ENCODE results near the gene C1orf159. TPM values are rescaled to one million over a fixed set of nuclear protein-coding genes. Genes with fewer than 3 reads are reported as not detected.
"Not testable (repeated sequence)": the region's sequence is repeated elsewhere in the genome, so short reads cannot be mapped to it uniquely, and the experiment has no call there.

The C1orf159 gene
- total and polyA plus RNA-seq, 4 donors: 9.5 to 19.2 (median 13.3) TPM

DNA sequence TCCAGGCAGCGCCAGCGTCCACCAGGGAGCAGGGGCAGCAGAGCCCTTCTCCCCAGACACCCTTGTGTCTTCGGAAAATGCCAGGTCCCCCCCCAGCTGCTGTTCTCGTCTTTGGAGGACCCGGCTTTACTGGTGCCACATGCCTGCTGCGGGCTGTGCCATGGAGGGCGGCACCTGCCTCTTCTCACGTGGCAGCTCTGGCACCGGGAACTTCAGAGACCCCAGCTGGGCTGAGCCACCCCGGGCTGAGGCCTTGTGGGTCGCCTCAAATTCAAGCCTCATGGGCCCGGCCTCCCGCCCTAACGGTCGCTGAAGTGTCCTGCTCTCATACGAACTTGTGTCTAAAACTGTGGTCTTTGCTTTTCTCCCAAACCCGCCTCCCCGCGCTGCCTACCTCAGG, 27.0 kb upstream of the C1orf159 start:
- Histone ChIP-seq H3K9ac (ENCODE audit: insufficient read depth in 1 of 2, low read length in 2 of 2) (no peak overlapping the region), H3K4me1 (ENCODE audit: control insufficient read depth in 5 of 5, insufficient read depth in 5 of 5, low read length in 5 of 5) (no peaks in the 10 kb centered on the region), H3K27ac (ENCODE audit: low read depth in 1 of 2, low read length in 1 of 2) (no peak overlapping the region), H3K9me3 (ENCODE audit: control insufficient read depth in 4 of 4, insufficient read depth in 3 of 4, low read length in 3 of 4) (no peaks in the 10 kb centered on the region), H3K36me3 (ENCODE audit: control insufficient read depth in 4 of 4, insufficient read depth in 4 of 4, low read length in 4 of 4) (no peaks in the 10 kb centered on the region), H3K4me3 (no peak overlapping the region), H3K27me3 (ENCODE audit: control insufficient read depth in 3 of 3, insufficient read depth in 3 of 3, low read length in 2 of 3) (peaks cover 2 to 6% (median 3%) of the 10 kb centered on the region in 3 donors)
- DNase-seq: no peak
- no peak for ATAC-seq (ENCODE audit: insufficient read depth, low FRiP score)
- TF ChIP-seq, protein P1, sequence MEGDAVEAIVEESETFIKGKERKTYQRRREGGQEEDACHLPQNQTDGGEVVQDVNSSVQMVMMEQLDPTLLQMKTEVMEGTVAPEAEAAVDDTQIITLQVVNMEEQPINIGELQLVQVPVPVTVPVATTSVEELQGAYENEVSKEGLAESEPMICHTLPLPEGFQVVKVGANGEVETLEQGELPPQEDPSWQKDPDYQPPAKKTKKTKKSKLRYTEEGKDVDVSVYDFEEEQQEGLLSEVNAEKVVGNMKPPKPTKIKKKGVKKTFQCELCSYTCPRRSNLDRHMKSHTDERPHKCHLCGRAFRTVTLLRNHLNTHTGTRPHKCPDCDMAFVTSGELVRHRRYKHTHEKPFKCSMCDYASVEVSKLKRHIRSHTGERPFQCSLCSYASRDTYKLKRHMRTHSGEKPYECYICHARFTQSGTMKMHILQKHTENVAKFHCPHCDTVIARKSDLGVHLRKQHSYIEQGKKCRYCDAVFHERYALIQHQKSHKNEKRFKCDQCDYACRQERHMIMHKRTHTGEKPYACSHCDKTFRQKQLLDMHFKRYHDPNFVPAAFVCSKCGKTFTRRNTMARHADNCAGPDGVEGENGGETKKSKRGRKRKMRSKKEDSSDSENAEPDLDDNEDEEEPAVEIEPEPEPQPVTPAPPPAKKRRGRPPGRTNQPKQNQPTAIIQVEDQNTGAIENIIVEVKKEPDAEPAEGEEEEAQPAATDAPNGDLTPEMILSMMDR (IDR thresholded peaks at IDR 0.05; ENCODE audit: control extremely low read depth, extremely low read depth): no peak
- WGBS, 2 donors: 86 to 87% methylated on average over 19 of the region's 19 CpGs

DNA sequence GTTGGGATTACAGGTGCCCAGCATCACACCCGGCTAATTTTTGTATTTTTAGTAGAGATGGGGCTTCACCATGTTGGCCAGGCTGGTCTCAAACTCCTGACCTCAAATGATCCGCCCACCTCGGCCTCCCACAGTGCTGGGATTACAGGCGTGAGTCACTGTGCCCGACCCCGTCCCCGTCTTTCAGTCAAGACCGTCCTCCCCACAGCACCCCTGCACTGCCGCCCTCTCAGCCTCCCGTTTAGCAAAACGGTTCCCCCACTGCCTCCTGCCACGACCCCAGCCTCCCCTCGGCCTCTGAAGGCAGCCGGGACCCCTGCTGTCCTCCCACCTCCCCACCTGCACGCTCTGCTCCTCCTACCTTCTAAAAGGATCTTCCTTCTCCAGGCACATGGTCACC, 26.5 kb upstream of the C1orf159 start:
- not testable (repeated sequence) for H3K27me3 ChIP-seq (ENCODE audit: control insufficient read depth in 3 of 3, insufficient read depth in 3 of 3, low read length in 2 of 3); H3K9me3 ChIP-seq (ENCODE audit: control insufficient read depth in 4 of 4, insufficient read depth in 3 of 4, low read length in 3 of 4); H3K4me1 ChIP-seq (ENCODE audit: control insufficient read depth in 5 of 5, insufficient read depth in 5 of 5, low read length in 5 of 5); H3K36me3 ChIP-seq (ENCODE audit: control insufficient read depth in 4 of 4, insufficient read depth in 4 of 4, low read length in 4 of 4); H3K9ac ChIP-seq (ENCODE audit: insufficient read depth in 1 of 2, low read length in 2 of 2); ATAC-seq (ENCODE audit: insufficient read depth, low FRiP score); DNase-seq; H3K4me3 ChIP-seq; H3K27ac ChIP-seq (ENCODE audit: low read depth in 1 of 2, low read length in 1 of 2)
- WGBS, 2 donors: 72% methylated on average over 15 of the region's 15 CpGs

DNA sequence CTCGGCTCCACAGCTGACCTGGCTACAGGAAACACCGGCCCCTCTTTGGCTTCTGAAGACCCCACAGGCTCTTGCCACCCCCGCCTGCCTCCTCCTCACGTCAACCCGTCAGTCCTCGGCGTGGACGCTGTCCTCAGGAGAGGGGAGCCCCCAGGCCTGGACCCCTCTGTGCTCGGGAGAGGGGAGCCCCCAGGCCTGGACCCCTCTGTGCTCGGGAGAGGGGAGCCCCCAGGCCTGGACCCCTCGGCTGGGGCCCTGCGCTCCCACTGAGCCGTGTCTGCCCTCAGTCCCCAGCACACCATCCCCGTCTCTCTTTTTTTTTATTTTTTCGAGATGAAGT, 26.0 kb upstream of the C1orf159 start:
- Histone ChIP-seq H3K36me3 (ENCODE audit: control insufficient read depth in 4 of 4, insufficient read depth in 4 of 4, low read length in 4 of 4) (no peaks in the 10 kb centered on the region), H3K4me1 (ENCODE audit: control insufficient read depth in 5 of 5, insufficient read depth in 5 of 5, low read length in 5 of 5) (no peaks in the 10 kb centered on the region), H3K27me3 (ENCODE audit: control insufficient read depth in 3 of 3, insufficient read depth in 3 of 3, low read length in 2 of 3) (peaks cover 2 to 6% (median 3%) of the 10 kb centered on the region in 3 donors), H3K9me3 (ENCODE audit: control insufficient read depth in 4 of 4, insufficient read depth in 3 of 4, low read length in 3 of 4) (no peaks in the 10 kb centered on the region), H3K4me3 (no peak overlapping the region), H3K9ac (ENCODE audit: insufficient read depth in 1 of 2, low read length in 2 of 2) (no peak overlapping the region), H3K27ac (ENCODE audit: low read depth in 1 of 2, low read length in 1 of 2) (no peak overlapping the region)
- 72 to 81% methylated on average over 15 of the region's 15 CpGs for WGBS, 2 donors
- TF ChIP-seq, protein P1 (IDR thresholded peaks at IDR 0.05; ENCODE audit: control extremely low read depth, extremely low read depth): no peak
- ATAC-seq (ENCODE audit: insufficient read depth, low FRiP score): no peak
- DNase-seq: no peak

DNA sequence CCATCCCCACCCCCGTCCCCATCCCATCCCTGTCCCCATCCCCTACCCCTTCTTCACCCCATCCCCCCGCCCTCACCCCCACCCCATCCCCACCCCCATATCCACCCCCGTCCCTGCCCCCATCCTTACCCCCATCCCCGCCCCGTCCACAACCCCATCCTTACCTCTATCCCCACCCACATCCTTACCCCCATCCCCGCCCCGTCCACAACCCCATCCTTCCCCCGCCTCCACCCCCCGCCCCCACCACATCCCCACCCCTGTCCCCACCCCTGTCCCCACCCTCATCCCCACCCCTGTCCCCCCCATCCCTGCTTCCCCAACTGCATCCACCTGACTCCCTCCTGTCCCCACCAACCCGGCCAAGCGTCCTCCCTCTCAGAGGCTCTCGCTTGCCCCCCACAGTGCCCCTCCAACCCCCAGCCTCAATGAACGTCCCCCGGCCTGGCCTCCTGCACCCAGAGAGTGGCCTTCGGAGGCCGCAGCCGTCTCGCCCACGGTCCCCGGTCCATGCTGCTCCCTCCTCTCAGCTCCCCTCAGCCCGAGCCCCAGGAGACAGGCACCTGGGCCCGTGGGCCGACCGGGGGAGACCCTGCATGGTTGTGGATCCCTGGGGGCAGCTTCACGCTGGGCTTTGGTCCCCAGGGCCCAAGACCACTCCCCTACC, 25.5 kb upstream of the C1orf159 start:
- Histone ChIP-seq H3K4me1 (ENCODE audit: control insufficient read depth in 5 of 5, insufficient read depth in 5 of 5, low read length in 5 of 5) (peaks cover 0 to 4% (median 0%) of the 10 kb centered on the region in 5 donors), H3K36me3 (ENCODE audit: control insufficient read depth in 4 of 4, insufficient read depth in 4 of 4, low read length in 4 of 4) (no peaks in the 10 kb centered on the region), H3K9ac (ENCODE audit: insufficient read depth in 1 of 2, low read length in 2 of 2) (no peak overlapping the region), H3K9me3 (ENCODE audit: control insufficient read depth in 4 of 4, insufficient read depth in 3 of 4, low read length in 3 of 4) (no peaks in the 10 kb centered on the region), H3K4me3 (no peak overlapping the region), H3K27ac (ENCODE audit: low read depth in 1 of 2, low read length in 1 of 2) (no peak overlapping the region), H3K27me3 (ENCODE audit: control insufficient read depth in 3 of 3, insufficient read depth in 3 of 3, low read length in 2 of 3) (peaks cover 2 to 6% (median 3%) of the 10 kb centered on the region in 3 donors)
- TF ChIP-seq, protein P1 (IDR thresholded peaks at IDR 0.05; ENCODE audit: control extremely low read depth, extremely low read depth): no peak
- 62 to 79% methylated on average over 23 to 24 of the region's 25 CpGs for WGBS, 2 donors
- no peak for DNase-seq
- ATAC-seq (ENCODE audit: insufficient read depth, low FRiP score): no peak
